Measurements from ENCODE around the gene DUOXA2. TPM values are rescaled to one million over a fixed set of nuclear protein-coding genes. Genes with fewer than 3 reads are reported as not detected.
"Not testable (repeated sequence)": the region's sequence is repeated elsewhere in the genome, so short reads cannot be mapped to it uniquely, and the experiment has no call there.

The DUOXA2 gene
- total RNA-seq, 4 donors from 2014 or later = 0.68 to 10.0 TPM; not detected in 2

DNA sequence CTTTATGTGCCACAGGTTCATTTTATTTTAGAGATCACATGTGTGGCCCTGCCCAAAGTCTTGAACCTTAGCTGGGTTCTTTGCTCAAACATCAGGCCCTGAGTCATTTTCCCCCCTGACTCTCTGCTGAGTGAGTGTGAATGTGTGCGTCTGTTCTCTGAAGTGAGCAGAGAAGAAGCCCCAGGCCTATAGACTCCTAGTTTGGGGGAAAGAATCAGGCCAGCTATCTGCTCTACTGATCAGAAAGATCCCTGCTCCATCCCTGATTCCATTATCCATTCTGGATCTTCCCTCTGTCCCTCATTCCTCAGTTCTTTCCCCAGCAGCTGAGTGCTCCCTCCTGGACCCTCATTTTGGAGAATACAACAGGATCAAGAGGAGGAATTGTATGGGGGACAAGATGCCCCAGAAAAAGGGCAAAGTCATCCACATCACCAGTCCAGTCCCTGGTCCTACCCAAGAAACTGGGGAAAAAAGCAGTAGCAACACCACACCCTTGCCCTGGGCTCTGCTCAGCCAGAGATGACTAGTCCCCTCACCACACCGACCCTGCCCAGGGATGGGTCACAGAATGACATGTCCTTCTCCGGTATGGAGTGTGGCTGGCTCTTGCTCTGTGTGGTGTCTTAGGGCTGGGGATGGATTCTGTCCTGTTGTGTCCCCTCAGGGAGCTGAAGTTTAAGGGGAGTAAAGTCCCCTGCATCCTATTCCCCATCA, 18.9 kb downstream of the DUOXA2 start:
- H3K9me3 ChIP-seq = no peaks in the 10 kb centered on the region
- TF ChIP-seq POLR2A (IDR thresholded peaks at IDR 0.05) = no peak
- TF ChIP-seq, protein P1, sequence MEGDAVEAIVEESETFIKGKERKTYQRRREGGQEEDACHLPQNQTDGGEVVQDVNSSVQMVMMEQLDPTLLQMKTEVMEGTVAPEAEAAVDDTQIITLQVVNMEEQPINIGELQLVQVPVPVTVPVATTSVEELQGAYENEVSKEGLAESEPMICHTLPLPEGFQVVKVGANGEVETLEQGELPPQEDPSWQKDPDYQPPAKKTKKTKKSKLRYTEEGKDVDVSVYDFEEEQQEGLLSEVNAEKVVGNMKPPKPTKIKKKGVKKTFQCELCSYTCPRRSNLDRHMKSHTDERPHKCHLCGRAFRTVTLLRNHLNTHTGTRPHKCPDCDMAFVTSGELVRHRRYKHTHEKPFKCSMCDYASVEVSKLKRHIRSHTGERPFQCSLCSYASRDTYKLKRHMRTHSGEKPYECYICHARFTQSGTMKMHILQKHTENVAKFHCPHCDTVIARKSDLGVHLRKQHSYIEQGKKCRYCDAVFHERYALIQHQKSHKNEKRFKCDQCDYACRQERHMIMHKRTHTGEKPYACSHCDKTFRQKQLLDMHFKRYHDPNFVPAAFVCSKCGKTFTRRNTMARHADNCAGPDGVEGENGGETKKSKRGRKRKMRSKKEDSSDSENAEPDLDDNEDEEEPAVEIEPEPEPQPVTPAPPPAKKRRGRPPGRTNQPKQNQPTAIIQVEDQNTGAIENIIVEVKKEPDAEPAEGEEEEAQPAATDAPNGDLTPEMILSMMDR (IDR thresholded peaks at IDR 0.05) = no peak
- TF ChIP-seq EP300 (IDR thresholded peaks at IDR 0.05; ENCODE audit: low read depth) = no peak
- TF ChIP-seq POLR2AphosphoS5 (IDR thresholded peaks at IDR 0.05) = no peak
- no peak overlapping the region for H3K4me3 ChIP-seq
- intact Hi-C loops (cut with DNase I; ENCODE audit: low total_unique reads) (no loop called here), in situ Hi-C loops (cut with MboI; ENCODE audit: low pct_ligation_motif_present in 1 of 4, low pct_unique_long_range_greater_than_20kb in 1 of 4, low sequenced_read_pairs in 3 of 4) (no loop called here)
- 61% methylated on average over 3 of the region's 3 CpGs; no CpG with 5 or more reads in 1 of the 2 donors for WGBS, 2 donors (ENCODE audit: low coverage in 1 of 2)
- no peaks in the 10 kb centered on the region for H3K36me3 ChIP-seq
- H3K27ac ChIP-seq = no peak overlapping the region
- peaks cover 3 to 27% (median 21%) of the 10 kb centered on the region in 4 donors for H3K4me1 ChIP-seq
- no peak for DNase-seq
- H3K27me3 ChIP-seq = peaks cover 73% of the 10 kb centered on the region

GRCh38 chr15:45133561-45133920, 19.4 kb downstream of the DUOXA2 start:
- H3K36me3 ChIP-seq = no peaks in the 10 kb centered on the region
- in situ Hi-C loops (cut with MboI; ENCODE audit: low pct_ligation_motif_present in 1 of 4, low pct_unique_long_range_greater_than_20kb in 1 of 4, low sequenced_read_pairs in 3 of 4) (no loop called here), intact Hi-C loops (cut with DNase I; ENCODE audit: low total_unique reads) (no loop called here)
- H3K27ac ChIP-seq = no peak overlapping the region
- peaks cover 71% of the 10 kb centered on the region for H3K27me3 ChIP-seq
- peaks cover 3 to 27% (median 21%) of the 10 kb centered on the region in 4 donors for H3K4me1 ChIP-seq
- TF ChIP-seq EP300 (IDR thresholded peaks at IDR 0.05; ENCODE audit: low read depth) = no peak
- no peak for TF ChIP-seq POLR2A (IDR thresholded peaks at IDR 0.05)
- no peak for TF ChIP-seq POLR2AphosphoS5 (IDR thresholded peaks at IDR 0.05)
- H3K4me3 ChIP-seq = no peak overlapping the region
- no peaks in the 10 kb centered on the region for H3K9me3 ChIP-seq
- DNase-seq = no peak
- WGBS, 2 donors (ENCODE audit: low coverage in 1 of 2) = 82 to 87% methylated on average over 2 to 5 of the region's 5 CpGs

DNA sequence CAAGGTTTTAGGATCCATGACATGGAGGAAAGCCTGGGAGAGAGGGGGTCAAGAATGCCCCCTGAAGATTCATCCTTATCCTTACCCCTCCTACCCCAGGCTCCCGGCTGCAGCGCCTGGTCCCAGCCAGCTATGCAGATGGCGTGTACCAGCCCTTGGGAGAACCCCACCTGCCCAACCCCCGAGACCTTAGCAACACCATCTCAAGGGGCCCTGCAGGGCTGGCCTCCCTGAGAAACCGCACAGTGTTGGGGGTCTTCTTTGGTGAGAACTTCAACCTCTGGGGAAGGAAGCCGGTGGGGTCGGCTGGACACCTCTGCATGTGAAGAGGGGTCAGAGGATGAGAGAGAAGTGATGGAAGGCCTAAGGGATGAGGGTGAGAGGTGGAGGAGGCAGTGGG, 19.9 kb downstream of the DUOXA2 start:
- H3K4me3 ChIP-seq = no peak overlapping the region
- no peak overlapping the region for H3K27ac ChIP-seq
- H3K27me3 ChIP-seq = peaks cover 66% of the 10 kb centered on the region
- intact Hi-C loops (cut with DNase I; ENCODE audit: low total_unique reads) (no loop called here), in situ Hi-C loops (cut with MboI; ENCODE audit: low pct_ligation_motif_present in 1 of 4, low pct_unique_long_range_greater_than_20kb in 1 of 4, low sequenced_read_pairs in 3 of 4) (no loop called here)
- WGBS, 2 donors (ENCODE audit: low coverage in 1 of 2) = 96% methylated on average over 7 of the region's 7 CpGs; no CpG with 5 or more reads in 1 of the 2 donors
- TF ChIP-seq, protein P1 (IDR thresholded peaks at IDR 0.05) = no peak
- no peak for TF ChIP-seq EP300 (IDR thresholded peaks at IDR 0.05; ENCODE audit: low read depth)
- no peak for TF ChIP-seq POLR2AphosphoS5 (IDR thresholded peaks at IDR 0.05)
- no peak for TF ChIP-seq POLR2A (IDR thresholded peaks at IDR 0.05)
- peaks cover 3 to 24% (median 19%) of the 10 kb centered on the region in 4 donors for H3K4me1 ChIP-seq
- no peaks in the 10 kb centered on the region for H3K36me3 ChIP-seq
- DNase-seq = no peak
- H3K9me3 ChIP-seq = no peaks in the 10 kb centered on the region

DNA sequence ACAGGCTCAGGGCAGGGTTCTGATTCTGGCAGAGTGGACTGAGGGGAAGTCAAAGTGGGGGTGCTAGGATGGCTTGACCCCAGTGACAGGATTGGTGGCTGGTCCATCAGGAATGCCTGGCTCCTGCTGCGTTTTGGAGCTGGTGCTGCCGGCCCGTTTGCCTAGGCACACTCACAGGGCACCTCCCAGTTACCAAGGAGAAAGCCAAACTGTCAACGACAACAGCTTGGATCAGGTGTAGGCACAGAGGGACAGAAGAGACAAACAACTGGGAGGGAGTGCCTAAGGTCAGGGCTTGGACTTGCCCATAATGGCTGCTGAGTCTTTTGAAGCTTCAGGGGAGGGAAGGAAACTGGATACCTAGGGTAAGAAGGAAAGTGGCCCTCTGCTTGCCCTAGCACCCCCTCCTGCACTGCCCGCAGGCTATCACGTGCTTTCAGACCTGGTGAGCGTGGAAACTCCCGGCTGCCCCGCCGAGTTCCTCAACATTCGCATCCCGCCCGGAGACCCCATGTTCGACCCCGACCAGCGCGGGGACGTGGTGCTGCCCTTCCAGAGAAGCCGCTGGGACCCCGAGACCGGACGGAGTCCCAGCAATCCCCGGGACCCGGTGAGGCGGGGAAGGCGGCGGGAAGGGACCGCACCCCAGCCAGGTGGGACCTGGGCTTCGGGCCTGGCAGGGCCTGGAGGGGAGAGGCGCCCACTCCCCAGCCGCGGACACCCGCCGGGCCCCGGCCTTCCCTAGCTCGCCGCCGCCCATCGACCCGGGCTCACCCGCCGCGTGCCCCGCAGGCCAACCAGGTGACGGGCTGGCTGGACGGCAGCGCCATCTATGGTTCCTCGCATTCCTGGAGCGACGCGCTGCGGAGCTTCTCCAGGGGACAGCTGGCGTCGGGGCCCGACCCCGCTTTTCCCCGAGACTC, 20.8 kb downstream of the DUOXA2 start:
- no peak overlapping the region for H3K27ac ChIP-seq
- in situ Hi-C loops (cut with MboI; ENCODE audit: low pct_ligation_motif_present in 1 of 4, low pct_unique_long_range_greater_than_20kb in 1 of 4, low sequenced_read_pairs in 3 of 4) (no loop called here), intact Hi-C loops (cut with DNase I; ENCODE audit: low total_unique reads) (no loop called here)
- peaks cover 57% of the 10 kb centered on the region for H3K27me3 ChIP-seq
- WGBS, 2 donors (ENCODE audit: low coverage in 1 of 2) = 17 to 33% methylated on average over 1 to 28 of the region's 57 CpGs
- DNase-seq = peak; percentile 51
- H3K4me3 ChIP-seq = peak overlapping the region in 2 of 4 donors; percentile 26 to 36
- H3K36me3 ChIP-seq = no peaks in the 10 kb centered on the region
- no peaks in the 10 kb centered on the region for H3K9me3 ChIP-seq
- TF ChIP-seq POLR2A (IDR thresholded peaks at IDR 0.05) (no peak), EP300 (IDR thresholded peaks at IDR 0.05; ENCODE audit: low read depth) (no peak), POLR2AphosphoS5 (IDR thresholded peaks at IDR 0.05) (no peak)
- TF ChIP-seq, protein P1 (IDR thresholded peaks at IDR 0.05) = peak in 2 of 5 experiments; percentile 15 to 40
- peaks cover 2 to 15% (median 10%) of the 10 kb centered on the region in 4 donors for H3K4me1 ChIP-seq

- DNase-seq; H3K36me3 ChIP-seq; H3K9me3 ChIP-seq; in situ Hi-C loops (cut with MboI; ENCODE audit: low pct_ligation_motif_present in 1 of 4, low pct_unique_long_range_greater_than_20kb in 1 of 4, low sequenced_read_pairs in 3 of 4); H3K27ac ChIP-seq; intact Hi-C loops (cut with DNase I; ENCODE audit: low total_unique reads): not testable (repeated sequence)
- Histone ChIP-seq H3K27me3 (peaks cover 48% of the 10 kb centered on the region), H3K4me1 (peaks cover 0 to 14% (median 8%) of the 10 kb centered on the region in 4 donors), H3K4me3 (peak overlapping the region in 1 of 4 donors; percentile 36)
- 33% methylated on average over 12 of the region's 37 CpGs; no CpG with 5 or more reads in 1 of the 2 donors for WGBS, 2 donors (ENCODE audit: low coverage in 1 of 2)
These were observed 21.7 kb downstream of the DUOXA2 start for GRCh38 chr15:45135705-45136377.
